Non-pigmented ciliary epithelial cell (primary cell): ENCODE measurements around the gene UNC93A.
"Not testable (repeated sequence)": the region's sequence is repeated elsewhere in the genome, so short reads cannot be mapped to it uniquely, and the experiment has no call there.

ENCODE experiments used
- DNase-seq: peaks from one replicate; pipeline ENCODE4 v3.0.0-alpha.2; 2010; ENCODE audit warnings: low read depth

Gene UNC93A

GRCh38 chr6:167311286-167311685 is 20.2 kb downstream of the UNC93A start:
- DNase-seq, result no peak

DNA sequence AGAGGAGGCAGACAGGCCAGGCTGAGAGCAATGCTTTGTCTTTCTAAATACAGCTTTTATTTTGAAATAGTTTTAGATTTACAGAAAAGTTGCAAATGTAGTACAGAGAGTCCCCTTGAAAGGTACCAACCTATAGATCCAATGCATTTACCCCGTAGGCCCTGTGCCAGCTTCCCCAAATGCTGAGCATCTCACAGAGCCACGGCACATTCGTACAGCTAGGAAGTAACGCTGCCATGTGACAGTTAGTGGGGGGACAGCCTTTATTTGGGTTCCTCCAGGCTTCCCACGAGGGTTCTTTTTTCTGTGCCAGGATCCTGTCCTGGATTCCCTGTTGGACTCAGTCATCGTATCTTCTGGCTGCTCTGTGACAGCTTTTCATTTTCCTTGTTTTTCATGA is 20.6 kb downstream of the UNC93A start:
- not testable (repeated sequence) for DNase-seq

GRCh38 chr6:167314180-167314821 is 23.2 kb downstream of the UNC93A start:
- DNase-seq, result no peak

DNA sequence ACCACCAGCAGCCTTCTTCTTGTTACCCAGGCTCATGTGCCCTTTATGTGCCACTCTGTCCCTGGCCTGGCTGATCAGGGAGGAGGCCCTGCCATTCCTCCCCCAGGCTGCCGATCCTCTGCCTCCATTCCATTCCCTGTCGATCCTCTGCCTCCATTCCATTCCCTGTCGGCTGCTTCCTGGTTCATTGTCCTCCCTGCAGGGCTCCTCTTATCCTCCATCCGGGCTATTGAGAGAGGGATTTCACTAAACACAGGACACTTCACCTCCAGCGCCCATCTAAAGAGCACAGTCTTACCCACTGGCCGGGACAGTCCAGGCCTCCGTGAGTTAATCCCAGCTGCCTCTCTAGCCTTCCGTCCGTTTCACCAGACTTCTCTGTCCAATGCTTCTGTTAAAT is 26.1 kb downstream of the UNC93A start:
- no peak for DNase-seq

- DNase-seq, result not testable (repeated sequence)
These were observed 27.2 kb downstream of the UNC93A start for GRCh38 chr6:167318354-167318753.

DNA sequence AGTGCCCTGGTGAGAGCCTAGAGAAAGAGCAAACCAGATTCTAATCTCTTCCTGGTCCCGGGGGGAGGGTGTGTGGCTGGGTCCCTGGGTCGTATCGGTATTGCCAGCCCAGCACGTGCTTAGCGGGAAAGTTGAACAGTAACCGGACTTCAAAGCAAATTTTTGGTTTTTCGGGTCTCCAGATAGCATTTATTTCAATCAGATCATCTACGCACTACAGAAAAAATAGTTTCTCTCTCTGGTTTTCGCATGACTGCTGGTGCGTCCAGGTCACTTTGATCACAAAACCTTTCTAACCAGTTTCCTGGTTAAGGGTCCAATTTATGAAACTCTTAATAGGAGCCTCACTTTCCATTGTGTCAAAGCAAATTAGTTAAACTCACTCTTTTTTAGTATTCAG is 27.7 kb downstream of the UNC93A start:
- DNase-seq, result not testable (repeated sequence)

DNA sequence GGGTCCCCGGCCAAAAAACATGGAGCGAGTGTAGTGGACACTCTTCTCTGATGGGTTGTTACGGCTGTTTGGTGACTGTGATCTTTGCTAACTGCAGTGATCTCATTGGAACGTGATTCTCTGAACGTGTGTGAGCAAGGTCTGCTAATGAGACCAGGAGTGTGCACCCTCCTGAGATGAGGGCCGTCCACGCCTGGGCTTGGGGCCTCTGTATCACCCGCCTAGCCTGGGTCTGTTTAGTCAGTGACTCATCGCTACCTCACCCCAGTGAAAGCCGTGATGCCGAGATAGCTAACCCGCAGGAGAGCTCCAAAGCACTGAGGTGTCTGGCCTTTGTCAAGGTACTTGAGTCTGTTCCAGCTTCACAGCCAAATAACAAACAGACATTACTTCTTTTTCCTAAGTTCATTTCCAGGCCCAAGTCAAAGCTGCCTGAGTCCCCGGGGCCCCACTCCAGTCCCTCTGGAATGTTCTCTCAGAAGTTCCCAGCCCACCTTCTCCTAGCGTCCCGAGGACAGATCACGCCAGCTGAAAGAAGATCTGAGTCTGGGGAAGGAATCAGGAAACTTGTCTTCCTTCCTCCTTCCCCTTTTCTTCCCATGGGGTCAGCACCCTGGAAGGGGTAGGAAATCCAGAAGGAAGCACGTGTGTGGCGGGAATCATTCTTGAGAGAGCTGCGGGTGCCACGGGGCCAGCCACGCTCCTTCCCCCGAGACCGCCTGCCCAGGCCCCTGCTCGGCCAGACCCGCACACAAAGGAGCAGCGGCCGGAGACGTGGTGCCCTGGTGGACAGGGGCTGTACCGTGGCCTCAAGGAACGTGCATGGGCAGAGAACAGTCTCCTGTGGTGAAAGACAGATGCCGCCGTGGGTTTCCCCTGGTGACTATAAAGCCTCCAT is 29.0 kb downstream of the UNC93A start:
- not testable (repeated sequence) for DNase-seq

- DNase-seq, result not testable (repeated sequence)
These were observed 29.6 kb downstream of the UNC93A start for GRCh38 chr6:167320754-167321056.

- DNase-seq, result not testable (repeated sequence)
These were observed 30.1 kb downstream of the UNC93A start for GRCh38 chr6:167321185-167321584.

GRCh38 chr6:167323111-167323510 is 32.0 kb downstream of the UNC93A start:
- DNase-seq, result no peak

GRCh38 chr6:167324111-167324510 is 33.0 kb downstream of the UNC93A start:
- DNase-seq, result no peak

GRCh38 chr6:167325766-167326165 is 34.7 kb downstream of the UNC93A start:
- DNase-seq, result no peak

GRCh38 chr6:167327391-167327790 is 36.3 kb downstream of the UNC93A start:
- DNase-seq, result no peak

- DNase-seq, result no peak
These were observed 37.0 kb downstream of the UNC93A start for GRCh38 chr6:167328086-167328485.

GRCh38 chr6:167329014-167329413 is 37.9 kb downstream of the UNC93A start:
- DNase-seq, result no peak

DNA sequence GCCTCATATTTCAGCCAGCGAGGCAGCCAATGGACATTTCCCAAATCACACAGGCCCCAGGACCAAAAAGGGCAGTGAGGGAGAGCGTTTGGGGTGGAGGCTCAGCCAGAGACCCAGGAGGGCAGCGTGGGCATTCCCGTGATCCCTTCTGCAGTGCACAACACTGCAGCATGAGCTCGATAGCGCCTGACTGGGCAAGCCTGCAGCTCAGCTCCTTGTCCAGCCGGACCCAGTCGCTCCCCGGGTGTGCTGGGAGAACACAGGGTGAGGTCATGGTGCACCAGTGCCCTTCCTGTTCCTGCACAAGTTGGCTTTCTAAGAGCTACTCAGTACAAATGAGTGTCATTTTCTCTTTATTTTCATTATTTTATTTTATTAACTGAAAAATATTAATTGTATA is 39.6 kb downstream of the UNC93A start:
- DNase-seq, result no peak

DNA sequence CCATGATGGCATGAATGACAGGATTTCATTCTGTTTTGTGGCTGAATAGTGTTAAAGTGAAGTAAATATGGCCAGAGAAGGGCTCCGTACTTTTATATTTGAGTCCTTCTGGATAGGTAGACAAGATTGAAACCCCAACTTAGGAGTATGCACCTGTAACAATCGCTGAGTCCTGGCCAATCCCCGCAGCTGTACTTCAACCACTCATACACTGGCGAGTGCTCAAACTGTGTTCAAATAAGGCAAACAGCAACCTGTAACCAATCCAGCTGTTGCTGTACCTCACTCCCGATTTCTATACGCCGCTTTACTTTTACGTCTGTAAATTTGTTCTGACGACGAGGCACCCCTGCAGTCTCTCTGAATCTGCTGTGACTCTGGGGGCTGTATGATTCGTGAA is 40.5 kb downstream of the UNC93A start:
- DNase-seq, result no peak

DNA sequence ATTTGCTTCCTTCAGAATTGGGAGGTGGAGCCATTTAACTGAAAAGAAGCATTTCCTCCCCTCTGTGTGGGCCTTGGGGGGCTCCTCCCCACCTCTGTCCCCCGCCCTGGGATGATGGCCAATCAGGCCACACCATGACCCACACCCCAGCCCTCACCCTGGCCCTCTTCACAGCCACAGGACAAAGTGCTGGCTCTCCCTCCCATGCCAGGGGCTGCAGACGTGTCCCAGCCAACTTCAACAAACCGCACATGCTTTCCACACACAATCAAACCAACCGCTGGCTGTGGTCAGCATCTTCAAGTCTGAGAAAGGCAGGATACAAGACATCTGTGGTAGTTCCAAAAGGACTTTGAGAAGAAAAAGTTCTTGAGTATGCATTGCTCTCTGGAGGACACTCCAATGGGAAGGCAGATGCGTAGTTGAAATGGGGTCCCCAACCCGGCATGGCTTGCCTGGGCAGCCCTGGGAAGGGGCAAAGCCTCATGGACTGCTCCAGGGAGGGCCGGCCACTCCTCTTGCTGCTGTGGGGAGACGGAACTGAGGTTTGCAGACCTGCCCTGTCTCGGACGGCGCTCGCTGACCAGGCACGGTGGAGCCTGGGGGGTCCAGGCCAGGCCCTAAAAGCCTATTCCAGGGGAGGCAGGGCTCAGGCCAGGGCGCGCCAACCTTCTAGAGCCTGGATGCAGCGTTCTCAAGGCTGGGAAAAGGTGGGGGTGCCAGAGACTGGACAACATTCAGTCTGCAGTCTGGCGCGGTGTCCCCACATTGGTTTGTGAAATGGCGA is 45.9 kb downstream of the UNC93A start:
- no peak for DNase-seq

DNA sequence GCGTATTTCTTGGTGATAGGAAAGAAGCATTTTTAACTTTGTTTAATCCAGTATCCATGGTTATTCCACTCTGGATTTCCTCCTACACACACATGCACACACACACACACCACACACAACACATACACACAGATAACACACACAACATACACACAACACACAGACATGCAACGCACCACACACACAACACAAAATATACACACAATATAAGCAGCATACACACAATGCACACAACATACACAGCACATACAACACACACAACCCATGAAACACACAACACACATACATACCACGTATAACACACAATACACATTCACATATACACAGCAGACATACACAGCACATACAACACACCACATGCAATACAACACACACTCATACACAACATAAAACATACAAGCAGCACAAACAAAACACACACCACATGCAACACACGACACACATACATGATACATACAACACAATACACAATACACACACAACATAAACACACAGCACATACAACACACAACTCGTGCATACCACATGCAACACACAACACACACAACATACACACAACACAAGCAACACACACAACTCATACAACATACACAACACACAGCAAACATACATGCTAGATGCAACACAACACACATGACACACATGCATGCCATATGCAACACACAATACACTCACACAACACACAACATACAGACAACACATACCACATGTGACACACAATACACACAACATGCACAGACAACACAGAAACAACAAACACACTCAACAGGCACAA is 46.7 kb downstream of the UNC93A start:
- DNase-seq, result no peak

DNA sequence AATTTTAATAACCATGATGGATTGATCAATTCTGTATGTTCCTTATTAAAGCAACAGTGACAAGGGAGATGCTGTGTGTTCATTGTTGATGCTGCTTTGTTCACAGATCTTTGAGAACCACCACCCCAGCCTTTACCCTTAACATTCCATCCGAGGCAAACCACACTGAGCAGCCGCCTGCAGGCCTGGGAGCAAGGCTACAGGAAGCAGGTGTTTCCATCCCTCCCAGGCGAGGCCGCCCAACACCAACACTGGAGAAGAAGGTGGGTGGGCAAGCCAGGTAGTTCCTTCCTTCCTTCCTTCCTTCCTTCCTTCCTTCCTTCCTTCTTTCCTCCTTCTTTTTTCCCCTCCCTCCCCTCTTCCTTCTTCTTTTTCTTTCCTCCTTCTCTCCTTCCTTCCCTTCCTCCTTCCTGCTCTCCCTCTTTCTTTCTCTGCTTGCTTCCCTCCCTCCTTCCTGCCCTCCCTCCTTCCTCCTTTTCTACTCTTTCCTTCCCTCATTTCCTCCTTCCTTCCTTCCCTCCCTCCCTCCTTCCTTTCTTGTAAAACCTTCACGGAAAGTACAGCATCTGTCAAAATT is 47.5 kb downstream of the UNC93A start:
- no peak for DNase-seq

DNA sequence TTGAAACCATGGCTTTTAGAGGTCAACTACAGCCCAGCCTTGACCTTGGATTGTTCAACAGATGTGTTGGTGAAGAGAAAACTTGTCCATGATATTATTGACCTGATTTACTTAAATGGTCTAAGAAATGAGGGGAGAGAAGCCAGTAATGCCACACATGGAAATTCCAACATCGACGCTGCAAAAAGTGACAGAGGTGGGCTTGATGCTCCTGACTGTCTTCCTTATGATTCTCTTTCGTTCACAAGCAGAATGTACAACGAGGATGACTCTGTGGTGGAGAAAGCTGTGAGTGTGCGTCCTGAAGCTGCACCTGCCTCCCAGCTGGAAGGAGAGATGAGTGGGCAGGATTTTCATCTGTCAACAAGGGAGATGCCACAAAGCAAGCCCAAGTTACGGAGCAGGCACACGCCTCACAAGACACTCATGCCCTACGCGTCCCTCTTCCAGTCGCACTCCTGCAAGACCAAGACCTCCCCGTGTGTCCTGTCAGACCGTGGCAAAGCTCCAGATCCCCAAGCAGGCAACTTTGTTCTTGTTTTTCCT is 50.0 kb downstream of the UNC93A start:
- DNase-seq, result no peak
